ENCODE measurements around the gene DISP2. TPM values are rescaled to one million over a fixed set of nuclear protein-coding genes. Genes with fewer than 3 reads are reported as not detected.

The DISP2 gene
- total RNA-seq, 1 experiment from 2014 or later: 10.0 TPM

DNA sequence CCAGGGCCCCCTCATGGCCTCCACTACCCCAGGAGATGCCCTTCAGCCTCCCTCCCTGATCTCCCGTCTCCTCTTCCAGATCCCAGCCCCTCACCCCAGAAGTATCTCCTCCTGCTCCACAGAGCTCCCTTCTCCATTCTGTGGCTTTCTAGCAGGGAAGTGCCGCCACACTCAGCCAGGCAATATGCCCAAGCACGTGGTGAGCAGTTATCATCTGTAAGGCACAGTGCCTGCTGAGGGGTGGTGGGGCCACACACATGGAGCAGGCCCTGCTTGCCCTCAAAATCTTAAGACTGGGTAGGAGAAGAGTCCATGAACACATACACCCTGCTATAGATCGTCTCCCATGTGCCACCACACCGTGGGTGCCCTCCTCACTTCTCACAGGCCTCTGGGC lies 9.5 kb upstream of the DISP2 start:
- peaks cover 3% of the 10 kb centered on the region for H3K4me1 ChIP-seq (ENCODE audit: control insufficient read depth, insufficient read depth, low read length)
- BruUV-seq (replicated peaks): no TSS peak
- no peak for TF ChIP-seq POLR2AphosphoS5 (IDR thresholded peaks at IDR 0.05; ENCODE audit: low read depth, low read length)
- TF ChIP-seq, protein P1, sequence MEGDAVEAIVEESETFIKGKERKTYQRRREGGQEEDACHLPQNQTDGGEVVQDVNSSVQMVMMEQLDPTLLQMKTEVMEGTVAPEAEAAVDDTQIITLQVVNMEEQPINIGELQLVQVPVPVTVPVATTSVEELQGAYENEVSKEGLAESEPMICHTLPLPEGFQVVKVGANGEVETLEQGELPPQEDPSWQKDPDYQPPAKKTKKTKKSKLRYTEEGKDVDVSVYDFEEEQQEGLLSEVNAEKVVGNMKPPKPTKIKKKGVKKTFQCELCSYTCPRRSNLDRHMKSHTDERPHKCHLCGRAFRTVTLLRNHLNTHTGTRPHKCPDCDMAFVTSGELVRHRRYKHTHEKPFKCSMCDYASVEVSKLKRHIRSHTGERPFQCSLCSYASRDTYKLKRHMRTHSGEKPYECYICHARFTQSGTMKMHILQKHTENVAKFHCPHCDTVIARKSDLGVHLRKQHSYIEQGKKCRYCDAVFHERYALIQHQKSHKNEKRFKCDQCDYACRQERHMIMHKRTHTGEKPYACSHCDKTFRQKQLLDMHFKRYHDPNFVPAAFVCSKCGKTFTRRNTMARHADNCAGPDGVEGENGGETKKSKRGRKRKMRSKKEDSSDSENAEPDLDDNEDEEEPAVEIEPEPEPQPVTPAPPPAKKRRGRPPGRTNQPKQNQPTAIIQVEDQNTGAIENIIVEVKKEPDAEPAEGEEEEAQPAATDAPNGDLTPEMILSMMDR (IDR thresholded peaks at IDR 0.05): no peak
- TF ChIP-seq, protein P2, sequence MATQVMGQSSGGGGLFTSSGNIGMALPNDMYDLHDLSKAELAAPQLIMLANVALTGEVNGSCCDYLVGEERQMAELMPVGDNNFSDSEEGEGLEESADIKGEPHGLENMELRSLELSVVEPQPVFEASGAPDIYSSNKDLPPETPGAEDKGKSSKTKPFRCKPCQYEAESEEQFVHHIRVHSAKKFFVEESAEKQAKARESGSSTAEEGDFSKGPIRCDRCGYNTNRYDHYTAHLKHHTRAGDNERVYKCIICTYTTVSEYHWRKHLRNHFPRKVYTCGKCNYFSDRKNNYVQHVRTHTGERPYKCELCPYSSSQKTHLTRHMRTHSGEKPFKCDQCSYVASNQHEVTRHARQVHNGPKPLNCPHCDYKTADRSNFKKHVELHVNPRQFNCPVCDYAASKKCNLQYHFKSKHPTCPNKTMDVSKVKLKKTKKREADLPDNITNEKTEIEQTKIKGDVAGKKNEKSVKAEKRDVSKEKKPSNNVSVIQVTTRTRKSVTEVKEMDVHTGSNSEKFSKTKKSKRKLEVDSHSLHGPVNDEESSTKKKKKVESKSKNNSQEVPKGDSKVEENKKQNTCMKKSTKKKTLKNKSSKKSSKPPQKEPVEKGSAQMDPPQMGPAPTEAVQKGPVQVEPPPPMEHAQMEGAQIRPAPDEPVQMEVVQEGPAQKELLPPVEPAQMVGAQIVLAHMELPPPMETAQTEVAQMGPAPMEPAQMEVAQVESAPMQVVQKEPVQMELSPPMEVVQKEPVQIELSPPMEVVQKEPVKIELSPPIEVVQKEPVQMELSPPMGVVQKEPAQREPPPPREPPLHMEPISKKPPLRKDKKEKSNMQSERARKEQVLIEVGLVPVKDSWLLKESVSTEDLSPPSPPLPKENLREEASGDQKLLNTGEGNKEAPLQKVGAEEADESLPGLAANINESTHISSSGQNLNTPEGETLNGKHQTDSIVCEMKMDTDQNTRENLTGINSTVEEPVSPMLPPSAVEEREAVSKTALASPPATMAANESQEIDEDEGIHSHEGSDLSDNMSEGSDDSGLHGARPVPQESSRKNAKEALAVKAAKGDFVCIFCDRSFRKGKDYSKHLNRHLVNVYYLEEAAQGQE (IDR thresholded peaks at IDR 0.05; ENCODE audit: insufficient read depth in 1 of 2, low read depth in 2 of 2, low read length in 1 of 2): no peak
- H3K36me3 ChIP-seq (ENCODE audit: control insufficient read depth, insufficient read depth, low read length): no peaks in the 10 kb centered on the region
- DNase-seq (ENCODE audit: low read depth, low spot score): no peak
- intact Hi-C loops (cut with micrococcal nuclease; ENCODE audit: unreplicated experiment): no loop called here
- no peak for ATAC-seq
- no peaks in the 10 kb centered on the region for H3K9me3 ChIP-seq (ENCODE audit: control insufficient read depth, insufficient read depth, low read depth, low read length)
- no peaks in the 10 kb centered on the region for H3K27me3 ChIP-seq (ENCODE audit: control insufficient read depth, insufficient read depth, low read length)
- in situ Hi-C loops (cut with HindIII; ENCODE audit: low pct_unique_long_range_greater_than_20kb, low sequenced_read_pairs): no loop called here
- no peak overlapping the region for H3K4me3 ChIP-seq (ENCODE audit: low read depth in 2 of 2, low read length in 2 of 2)
- ChIA-PET CTCF (no interaction called here), POLR2A (no interaction called here)
- no peak overlapping the region for H3K27ac ChIP-seq (ENCODE audit: low read length)

DNA sequence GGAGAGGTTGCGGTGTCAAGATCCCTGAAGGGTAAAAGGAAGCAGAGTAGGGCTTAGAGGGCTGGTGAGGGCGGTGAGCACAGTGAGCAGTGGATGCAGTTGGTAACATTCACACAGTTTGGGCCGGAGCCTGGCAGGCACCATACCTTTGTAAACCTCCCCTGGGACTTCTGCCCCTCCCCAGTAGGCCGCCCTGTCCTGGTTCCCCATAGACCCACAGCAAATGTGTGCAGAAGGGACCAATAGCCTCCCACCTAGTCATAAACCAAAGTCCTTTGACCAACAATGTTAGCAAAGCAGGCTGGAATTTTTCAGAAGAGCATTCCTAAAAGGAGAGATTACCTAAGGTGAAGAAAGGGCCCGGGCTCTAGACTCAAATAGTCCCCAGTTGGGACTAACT lies 8.9 kb upstream of the DISP2 start:
- H3K9me3 ChIP-seq (ENCODE audit: control insufficient read depth, insufficient read depth, low read depth, low read length): no peaks in the 10 kb centered on the region
- ChIA-PET CTCF (no interaction called here), POLR2A (no interaction called here)
- ATAC-seq (no peak), DNase-seq (ENCODE audit: low read depth, low spot score) (no peak)
- H3K27ac ChIP-seq (ENCODE audit: low read length): no peak overlapping the region
- TF ChIP-seq SIN3A (IDR thresholded peaks at IDR 0.05; ENCODE audit: borderline replicate concordance, insufficient read depth, low read depth, low read length): no peak
- TF ChIP-seq, protein P1 (IDR thresholded peaks at IDR 0.05): no peak
- TF ChIP-seq POLR2AphosphoS5 (IDR thresholded peaks at IDR 0.05; ENCODE audit: low read depth, low read length): no peak
- TF ChIP-seq TCF7L2 (IDR thresholded peaks at IDR 0.05; ENCODE audit: low read depth, low read length): no peak
- TF ChIP-seq, protein P2 (IDR thresholded peaks at IDR 0.05; ENCODE audit: insufficient read depth in 1 of 2, low read depth in 2 of 2, low read length in 1 of 2): no peak
- no peaks in the 10 kb centered on the region for H3K27me3 ChIP-seq (ENCODE audit: control insufficient read depth, insufficient read depth, low read length)
- BruUV-seq (replicated peaks): no TSS peak
- H3K4me1 ChIP-seq (ENCODE audit: control insufficient read depth, insufficient read depth, low read length): peaks cover under 1% of the 10 kb centered on the region
- intact Hi-C loops (cut with micrococcal nuclease; ENCODE audit: unreplicated experiment): no loop called here
- H3K4me3 ChIP-seq (ENCODE audit: low read depth in 2 of 2, low read length in 2 of 2): no peak overlapping the region
- H3K36me3 ChIP-seq (ENCODE audit: control insufficient read depth, insufficient read depth, low read length): no peaks in the 10 kb centered on the region
- in situ Hi-C loops (cut with HindIII; ENCODE audit: low pct_unique_long_range_greater_than_20kb, low sequenced_read_pairs): no loop called here

Data from Panc1 (cell line).